SK-N-DZ (cell line): ENCODE measurements around the gene FRY.

Experiments used
- DNase-seq: peaks from one replicate; pipeline ENCODE4 v3.0.0-alpha.2; 2015; ENCODE audit warnings: low spot score

The FRY gene

DNA sequence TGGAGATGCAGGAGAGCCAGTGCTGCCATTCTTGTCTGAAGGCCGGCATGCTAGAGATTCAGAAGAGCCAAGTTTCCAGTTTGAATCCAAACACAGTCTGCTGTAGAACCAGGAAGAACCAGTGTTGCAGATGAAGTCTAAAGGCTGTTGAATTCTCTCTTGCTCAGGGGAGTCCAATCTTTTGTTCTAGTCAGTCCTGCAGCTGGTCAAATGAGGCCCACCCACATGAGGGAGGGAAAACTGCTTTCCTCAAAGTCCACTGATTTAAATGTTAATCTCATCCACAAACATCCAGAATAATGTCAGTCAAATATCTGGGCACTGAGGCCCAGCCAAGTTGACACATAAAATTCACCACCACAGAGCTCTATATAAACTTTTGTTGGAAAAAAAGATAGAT lies 136.6 kb downstream of the FRY start:
- no peak for DNase-seq

DNA sequence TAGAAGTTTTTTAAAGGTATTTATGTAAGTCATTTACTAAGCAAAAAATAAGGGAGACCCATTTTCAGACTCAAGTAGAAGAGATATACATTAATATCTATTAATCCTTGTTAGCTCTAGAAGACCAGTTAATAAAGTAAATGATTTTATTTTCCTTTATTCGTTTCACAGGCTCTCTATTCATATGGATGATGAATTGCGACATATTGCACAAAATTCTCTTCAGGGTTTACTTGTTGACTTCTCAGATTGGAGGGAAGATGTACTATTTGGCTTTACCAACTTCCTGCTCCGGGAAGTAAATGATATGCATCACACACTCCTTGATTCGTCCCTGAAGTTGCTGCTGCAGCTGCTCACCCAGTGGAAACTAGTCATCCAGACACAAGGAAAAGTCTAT lies 139.3 kb downstream of the FRY start:
- no peak for DNase-seq

DNA sequence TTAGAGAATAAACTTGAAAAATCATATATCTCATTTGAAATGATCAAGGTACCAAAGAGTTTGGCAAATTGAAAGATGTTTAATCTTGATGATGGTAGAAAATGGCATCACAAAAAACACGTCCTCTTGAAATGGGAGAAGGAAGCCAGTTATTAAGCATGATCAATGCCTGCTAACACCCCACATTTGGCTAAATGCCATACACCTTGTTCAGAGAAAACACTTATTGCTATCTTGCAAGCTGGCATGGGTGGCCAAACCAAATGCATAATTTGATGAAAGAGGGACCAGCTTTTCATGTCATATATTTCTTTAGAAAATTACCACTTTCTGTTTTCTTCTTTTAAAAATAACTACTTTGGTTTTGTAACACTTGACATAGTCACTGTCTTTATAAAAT lies 142.3 kb downstream of the FRY start:
- DNase-seq, result no peak

DNA sequence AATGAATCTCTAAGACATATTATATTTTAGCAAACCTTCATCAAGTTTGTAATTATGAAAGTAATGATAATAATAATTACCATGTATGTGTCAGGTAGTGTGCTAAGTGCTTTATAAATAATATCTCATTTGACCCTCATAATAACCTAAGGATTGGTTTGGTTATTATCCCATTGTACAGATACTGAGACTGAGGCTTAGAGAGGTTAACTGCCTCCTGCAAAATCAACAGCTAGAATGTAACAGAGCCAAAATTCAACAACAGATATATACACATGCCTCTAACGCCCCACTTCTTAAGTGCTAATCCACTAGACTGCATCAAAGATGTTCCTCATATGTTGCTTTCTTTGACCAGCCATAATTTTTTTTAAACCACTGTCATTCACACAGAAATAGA lies 142.8 kb downstream of the FRY start:
- no peak for DNase-seq

DNA sequence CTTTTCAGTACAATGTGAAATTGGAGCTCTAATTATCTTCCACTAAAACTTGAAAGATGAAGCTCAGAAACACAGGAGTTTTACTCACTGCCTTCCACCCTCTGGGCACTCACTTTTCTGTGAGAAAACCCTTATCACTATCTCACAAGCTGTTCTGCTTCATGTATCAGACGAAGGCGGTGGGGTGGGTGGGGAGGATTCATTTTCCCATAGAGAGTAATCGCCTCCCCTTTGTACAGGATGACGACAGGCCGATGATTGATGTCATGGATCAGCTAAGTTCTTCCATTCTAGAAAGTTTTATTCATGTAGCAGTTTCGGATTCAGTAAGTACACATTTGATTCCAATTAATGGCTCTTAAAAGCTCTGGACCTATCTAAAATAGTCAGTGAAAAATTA lies 143.7 kb downstream of the FRY start:
- DNase-seq, result no peak

DNA sequence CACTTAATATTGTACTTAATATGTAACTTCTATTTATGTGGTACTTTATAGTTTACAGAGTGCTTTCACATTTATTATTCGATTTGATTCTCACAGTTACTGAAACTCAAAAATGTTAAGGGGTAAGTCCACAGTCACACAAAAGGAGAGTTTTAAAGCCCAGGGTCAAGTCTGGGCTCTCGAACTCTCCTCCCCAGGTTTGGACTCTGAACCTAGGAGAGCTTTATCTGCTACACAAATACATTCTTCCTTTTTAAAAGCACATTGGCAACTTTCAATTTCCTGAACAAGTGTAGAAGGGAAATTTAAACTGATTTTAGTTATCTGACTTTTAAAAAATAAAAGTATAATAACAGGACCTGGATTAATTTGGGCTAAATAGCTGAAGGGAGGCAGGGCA lies 144.4 kb downstream of the FRY start:
- DNase-seq, result no peak

DNA sequence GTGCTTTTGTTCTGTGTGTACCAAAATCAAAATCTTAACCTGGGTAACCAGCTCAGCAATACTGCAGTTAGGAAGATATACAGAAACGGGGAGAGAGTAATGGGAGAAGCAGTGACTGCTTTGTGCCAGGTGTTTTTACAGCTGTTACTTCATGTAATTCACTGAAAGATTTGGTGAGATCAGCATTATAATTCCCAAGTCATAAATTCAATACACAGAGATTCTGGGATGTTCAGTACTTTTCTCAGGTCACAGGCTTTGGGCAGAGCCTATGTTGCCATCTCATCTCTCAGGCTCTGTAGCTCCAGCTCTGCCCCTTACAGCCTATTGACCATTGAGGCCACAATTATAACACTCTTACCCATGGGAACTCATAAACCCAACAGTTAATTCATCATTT lies 145.1 kb downstream of the FRY start:
- DNase-seq, result no peak

DNA sequence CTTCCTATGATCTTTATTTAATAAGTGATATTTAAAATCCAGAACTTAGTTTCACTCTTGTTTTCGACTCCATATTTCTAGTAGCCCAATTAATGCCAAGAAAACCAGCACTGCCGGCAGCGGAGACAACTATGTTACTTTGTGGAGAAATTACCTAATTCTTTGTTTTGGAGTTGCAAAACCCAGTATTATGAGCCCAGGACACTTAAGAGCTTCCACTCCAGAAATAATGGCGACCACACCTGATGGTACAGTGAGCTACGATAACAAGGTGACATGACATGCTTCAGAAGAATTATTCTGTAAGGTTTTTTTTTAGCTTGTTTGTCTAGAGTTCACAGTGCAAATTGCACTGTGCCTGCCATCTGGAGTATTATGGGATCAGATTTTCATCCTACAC lies 147.2 kb downstream of the FRY start:
- no peak for DNase-seq

DNA sequence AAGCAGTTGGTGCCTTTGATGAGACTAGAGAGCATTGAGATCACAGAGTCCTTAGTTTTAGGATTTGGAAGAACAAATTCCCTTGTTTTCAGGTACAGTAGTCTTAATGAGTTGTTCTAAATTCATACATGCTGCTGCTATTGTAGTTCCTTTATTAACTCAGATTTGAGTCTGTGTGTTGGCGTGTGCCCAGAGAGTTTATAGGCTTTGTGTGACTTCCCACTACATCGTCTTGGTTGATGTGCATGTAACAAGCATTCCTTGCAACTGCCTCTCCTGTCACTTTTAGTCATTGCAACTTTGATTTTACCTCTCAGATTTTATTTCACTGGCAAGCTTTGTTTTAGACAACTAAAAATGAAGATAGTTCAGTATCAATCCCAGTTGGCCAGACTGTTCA lies 148.1 kb downstream of the FRY start:
- DNase-seq, result no peak

DNA sequence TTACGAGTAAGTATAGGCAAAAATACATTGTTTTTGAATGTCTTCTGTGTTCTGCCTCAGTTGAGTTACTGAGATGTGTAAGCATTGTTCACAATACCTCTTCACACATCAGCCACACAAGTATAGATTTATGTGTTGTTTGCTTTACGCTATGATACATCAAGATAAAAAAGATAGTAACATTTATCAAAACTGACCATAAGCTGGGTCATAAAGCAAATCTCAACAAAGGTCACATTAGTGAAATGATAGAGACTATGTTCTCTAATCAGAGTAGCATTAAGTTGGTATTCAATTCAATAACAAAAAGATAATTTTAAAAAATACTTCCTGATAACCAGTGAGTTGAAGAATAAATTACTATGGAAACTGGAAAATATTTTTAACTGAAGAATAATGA lies 156.1 kb downstream of the FRY start:
- no peak for DNase-seq

DNA sequence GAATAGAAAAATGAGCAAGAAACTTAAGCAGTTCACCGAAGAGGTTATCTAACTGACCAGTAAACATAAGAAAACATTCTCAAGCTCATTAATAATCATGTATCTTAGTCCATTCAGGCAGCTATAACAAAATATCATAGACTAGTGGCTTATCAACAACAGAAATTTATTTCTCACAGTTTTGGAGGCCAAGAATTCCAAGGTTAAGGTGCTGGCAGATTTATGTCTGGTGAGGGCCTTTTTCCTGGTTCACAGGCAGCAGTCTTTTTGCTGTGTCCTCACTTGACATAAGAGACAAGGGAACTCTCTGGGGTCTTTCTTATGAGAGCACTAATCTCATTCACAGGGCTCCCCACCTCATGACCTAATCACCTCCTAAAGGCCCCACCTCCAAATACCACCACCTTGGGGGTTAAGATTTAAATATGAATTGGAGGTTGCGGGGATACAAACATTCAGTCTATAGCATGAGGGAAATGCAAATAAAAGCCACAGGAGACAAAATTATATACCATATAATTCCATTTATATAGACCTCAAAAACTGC lies 160.0 kb downstream of the FRY start:
- no peak for DNase-seq

DNA sequence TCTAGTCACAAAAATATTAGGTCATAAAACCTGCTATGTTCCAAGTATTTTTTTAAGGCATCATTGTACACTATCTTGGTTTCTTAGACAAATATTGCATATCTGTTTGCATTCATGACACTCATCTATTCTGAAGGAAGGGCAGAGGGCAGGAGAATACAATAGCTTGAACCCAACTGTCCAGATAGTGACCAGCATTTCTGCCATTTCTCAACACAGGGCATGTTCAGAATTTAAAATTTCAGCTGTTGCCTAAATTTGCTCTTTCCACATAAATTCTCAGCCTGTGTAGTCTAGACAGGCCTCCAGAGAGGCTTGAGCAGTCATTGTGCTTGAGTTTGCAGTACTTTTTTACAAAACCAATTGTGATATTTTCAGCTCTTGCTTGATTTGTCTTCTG lies 164.1 kb downstream of the FRY start:
- DNase-seq, result no peak

DNA sequence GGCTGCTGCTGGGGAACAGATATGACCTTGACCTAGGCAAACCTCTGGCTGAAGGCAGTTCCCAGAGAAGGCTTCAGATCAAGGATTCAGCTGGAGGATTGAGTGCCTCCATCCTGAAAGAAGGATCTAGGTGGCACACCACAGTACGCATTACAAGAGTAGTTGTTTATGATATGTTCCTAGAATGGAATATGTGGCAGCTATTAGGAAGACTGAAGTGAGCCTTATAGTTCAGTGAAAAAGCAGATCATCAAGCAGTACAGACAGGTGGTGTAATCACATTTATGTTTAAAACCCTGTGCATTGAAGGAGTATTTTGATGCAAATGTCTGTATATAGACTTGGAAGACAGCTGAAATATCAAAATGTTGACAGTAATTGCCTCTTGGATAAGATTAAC lies 167.6 kb downstream of the FRY start:
- no peak for DNase-seq

DNA sequence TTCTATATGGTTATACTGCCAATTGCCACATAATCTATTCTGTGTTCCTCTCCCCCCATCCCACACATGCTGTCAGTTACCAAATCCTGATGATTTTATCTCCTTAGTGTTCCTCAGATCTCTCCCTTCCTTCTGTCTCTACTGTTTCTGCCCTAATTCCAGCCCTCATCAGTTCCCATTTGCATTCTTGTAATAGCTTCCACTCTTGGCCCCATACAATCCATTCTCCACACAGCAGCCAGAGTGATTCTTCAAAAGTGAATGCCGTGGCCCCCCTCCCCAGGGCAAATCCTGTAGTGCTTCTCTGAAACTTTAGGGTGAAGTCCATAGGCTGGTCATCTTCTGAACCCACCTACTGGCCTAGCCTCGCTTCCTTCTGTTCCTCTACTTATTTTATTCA lies 169.2 kb downstream of the FRY start:
- DNase-seq, result no peak

DNA sequence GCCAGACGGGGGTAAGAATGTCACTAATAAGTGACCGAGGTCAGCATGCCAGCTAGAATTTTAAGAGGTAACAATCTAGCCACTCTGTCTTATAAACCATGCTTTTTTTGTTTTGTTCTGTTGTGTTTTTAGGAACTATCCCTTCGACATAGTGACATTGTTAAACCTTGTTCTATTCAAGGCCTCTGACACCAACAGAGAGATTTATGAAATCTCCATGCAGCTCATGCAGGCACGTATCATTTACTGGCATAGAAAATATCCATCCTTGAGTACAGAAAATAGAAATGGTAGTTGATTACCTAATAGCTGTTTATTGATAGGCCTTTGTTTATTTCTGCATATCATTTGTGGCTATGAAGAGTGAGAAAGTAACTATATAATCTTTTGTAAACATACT lies 170.2 kb downstream of the FRY start:
- no peak for DNase-seq

DNA sequence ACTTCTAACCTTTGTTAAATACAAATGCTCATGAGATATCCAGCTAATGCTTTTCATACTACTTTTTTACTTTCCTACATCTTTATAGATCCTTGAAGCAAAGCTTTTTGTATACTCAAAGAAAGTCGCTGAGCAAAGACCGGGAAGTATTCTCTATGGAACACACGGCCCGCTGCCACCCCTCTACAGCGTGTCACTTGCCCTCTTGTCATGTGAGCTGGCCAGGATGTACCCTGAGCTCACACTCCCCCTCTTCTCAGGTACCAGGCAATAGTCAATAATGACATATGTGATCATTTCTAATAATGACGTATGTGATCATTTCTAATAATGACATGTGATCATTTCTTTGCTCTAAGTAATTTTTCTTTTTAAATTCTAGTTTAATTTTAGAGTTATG lies 170.7 kb downstream of the FRY start:
- no peak for DNase-seq

DNA sequence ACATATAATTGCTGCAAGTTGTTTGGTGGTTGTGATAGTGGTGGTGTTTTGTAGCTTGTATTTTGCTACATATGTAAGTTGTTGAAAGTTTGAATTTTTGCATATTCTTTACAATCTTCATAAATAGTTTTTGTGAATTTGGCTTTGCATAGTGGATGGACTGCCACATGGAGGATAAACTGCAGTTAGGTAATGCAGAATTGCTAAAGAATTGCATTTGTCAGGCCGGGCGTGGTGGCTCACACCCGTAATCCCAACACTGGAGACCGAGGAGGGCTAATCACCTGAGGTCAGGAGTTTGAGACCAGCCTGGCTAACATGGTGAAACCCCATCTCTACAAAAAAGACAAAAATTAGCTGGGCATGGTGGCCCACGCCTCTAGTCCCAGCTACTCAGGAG lies 171.6 kb downstream of the FRY start:
- no peak for DNase-seq

DNA sequence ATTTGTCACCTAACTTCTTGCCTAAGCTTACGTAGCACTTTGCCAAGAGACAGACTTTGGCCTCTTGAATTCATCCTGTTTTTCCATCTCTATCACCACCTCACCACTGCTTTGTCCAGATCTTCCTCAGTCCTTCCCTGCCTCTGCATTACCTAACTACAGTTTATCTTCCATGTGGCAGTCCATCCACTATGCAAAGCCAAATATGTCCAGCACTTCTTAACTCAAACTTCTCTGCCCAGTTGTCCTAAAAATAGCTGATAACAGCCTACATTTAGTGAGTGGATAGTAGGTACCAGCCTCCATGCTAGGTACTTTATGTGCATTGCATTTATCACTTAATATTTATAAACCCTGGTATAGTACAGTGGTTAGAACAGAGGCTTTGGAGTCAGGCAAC lies 172.2 kb downstream of the FRY start:
- DNase-seq, result no peak

DNA sequence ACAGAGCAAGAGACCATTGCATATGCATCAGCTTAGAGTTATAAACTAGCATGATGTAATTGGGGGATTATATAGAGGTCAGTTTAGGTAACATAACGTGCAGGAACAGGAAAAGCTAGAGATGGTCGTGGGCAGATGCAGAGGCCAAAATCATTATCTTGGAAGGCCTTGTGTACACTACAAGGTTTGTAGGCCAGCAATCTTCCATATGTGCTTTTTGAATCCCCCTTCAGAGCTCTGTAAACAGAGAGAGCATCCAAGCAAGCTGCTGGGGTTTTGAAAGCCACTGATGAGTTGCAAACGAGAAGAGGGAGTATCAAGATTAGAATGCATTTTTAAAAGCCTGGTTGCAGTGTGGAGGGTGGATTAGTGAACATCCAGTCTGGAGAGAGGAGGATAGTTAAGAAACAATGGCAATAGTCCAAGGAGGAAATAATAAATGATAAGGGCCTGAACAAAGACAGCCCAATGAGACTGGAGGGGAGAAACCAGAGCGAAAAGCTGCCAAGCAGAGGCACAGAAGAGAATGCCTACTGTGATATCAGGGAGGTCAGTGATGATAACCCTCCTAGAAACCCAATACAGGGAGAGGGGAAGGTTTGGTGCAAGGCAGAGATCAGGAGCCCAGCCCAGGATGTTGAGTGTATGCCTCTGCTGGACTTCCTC lies 174.0 kb downstream of the FRY start:
- DNase-seq, result no peak

DNA sequence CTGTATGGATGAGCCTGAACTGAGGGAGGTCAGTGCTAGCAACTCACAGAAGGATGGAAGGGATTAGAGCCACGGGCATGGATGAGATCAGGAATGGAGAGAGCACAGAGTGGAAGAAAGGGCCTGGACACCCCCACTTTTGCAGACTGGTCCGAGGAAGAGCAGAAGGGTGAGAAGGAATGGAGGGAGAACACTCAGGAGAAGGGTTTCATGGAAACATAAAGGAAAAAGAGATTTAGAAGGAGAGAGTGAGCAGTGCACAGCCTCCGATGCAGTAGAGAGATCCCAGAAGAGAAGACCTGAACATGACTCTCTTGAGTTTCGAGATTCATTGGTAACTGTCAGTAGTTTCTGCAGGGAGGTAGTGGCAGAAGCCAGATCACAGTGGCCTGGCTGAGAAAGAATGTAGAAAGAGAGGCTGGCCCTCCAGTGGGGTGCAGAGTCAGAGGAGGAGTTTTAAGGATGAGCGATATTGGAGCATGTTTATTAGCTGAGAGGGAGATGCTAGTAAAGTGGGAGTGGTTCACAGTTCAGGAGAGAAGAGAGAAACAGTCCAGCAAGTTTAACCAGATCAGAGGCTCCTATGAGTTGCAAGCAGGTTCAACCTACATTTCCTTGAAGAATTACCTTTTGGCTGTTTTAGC lies 174.6 kb downstream of the FRY start:
- DNase-seq, result no peak

DNA sequence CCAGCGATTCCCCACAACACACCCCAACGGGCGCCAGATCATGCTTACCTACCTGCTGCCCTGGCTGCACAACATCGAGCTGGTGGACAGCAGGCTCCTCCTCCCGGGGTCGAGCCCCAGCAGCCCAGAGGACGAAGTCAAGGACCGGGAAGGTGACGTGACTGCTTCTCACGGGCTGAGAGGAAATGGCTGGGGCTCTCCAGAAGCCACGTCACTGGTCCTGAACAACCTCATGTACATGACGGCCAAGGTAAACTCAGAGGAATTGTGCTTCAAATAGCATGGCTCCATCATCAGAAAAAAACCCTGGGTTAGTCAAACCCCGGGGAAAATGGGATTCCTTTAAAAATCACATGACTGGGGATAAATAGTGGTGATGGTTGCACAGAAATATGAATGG lies 177.3 kb downstream of the FRY start:
- DNase-seq, result no peak

DNA sequence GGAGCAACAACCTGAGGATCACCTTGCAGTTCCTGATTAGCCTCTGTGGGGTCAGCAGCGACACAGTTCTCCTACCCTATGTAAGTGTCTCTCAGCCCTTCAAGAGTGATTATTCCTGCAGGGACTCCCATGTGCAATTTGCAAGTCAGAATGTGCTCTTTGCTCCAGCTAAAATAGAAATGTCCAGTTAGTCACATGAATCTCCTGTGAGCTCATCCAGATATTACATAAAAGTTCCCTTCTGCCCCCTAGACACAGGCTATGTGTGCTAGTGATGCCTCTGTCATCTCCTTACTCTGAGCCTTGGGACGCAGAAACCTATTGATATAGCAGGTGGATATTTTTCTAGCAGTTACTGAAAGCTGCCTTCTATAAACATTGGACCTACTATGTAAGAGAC lies 178.1 kb downstream of the FRY start:
- DNase-seq, result no peak

DNA sequence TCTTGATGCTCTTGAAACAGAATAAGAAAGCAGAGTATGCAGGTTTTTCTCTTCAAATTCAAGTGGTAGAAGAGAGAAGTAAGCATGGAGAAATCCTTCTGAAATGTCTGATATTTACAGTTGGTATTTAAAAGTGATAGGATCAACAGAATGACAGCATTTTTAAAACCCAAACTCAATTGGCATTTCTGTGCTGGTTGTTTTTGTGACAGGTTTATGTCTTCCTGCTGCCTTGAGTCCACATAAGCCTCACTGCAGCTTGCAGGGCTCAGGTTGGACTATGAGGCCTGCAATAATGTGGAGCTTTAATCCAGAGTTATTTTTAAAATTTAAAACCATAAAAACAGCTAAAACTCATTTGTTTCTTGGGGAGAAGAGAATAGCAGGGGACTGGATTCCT lies 178.5 kb downstream of the FRY start:
- DNase-seq, result no peak

DNA sequence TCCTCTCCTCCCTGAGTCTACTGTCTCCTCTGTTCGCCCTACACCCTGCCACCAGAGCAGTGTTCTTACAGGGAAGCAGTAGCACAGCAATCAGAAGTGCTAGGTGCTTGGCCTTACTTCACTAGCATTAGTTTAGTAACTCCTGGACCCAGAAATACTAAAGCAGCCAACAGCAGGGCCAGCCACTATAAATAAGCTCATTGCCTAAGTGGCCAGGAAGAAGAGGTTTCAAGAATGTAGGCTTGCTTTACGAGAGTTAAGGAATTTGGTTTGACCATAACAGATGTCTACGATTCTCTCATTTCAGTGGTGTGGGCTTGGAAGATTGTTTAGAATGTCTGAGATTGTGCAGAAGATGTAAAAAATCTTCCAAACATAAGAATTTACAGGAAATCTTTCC lies 180.2 kb downstream of the FRY start:
- DNase-seq, result no peak
